HG03565 (cell line): Measurements from ENCODE around the gene PSMF1.
"Not testable (repeated sequence)": the region's sequence is repeated elsewhere in the genome, so short reads cannot be mapped to it uniquely, and the experiment has no call there.

Experiments used
- ATAC-seq: cut with Tn5 transposase; IDR thresholded peaks from one replicate; pipeline ENCODE4 v1.9.1; 2021; ENCODE audit warnings: mild to moderate bottlenecking, moderate library complexity; ENCODE audit not compliant: unreplicated experiment

Gene PSMF1

DNA sequence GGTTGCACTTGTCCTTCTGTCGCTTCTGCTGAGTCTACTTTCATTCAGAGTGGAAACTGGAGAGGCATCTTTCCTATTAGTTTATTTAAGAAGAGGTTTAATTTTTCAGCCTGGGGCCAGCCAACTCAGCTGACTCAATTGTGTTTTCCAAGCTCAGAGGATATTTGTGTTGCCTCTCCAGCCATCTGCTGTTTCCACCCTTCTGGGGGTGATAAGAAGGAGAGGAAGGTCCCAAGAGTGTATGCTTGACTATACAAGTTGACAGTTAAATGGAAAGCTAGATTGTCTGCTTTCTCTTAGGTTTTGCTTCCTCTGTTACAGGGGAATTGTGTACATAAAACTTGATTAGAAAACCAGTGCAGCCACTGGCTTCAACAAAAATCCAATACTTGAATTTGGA, 3.0 kb downstream of the PSMF1 start:
- ATAC-seq: no peak

DNA sequence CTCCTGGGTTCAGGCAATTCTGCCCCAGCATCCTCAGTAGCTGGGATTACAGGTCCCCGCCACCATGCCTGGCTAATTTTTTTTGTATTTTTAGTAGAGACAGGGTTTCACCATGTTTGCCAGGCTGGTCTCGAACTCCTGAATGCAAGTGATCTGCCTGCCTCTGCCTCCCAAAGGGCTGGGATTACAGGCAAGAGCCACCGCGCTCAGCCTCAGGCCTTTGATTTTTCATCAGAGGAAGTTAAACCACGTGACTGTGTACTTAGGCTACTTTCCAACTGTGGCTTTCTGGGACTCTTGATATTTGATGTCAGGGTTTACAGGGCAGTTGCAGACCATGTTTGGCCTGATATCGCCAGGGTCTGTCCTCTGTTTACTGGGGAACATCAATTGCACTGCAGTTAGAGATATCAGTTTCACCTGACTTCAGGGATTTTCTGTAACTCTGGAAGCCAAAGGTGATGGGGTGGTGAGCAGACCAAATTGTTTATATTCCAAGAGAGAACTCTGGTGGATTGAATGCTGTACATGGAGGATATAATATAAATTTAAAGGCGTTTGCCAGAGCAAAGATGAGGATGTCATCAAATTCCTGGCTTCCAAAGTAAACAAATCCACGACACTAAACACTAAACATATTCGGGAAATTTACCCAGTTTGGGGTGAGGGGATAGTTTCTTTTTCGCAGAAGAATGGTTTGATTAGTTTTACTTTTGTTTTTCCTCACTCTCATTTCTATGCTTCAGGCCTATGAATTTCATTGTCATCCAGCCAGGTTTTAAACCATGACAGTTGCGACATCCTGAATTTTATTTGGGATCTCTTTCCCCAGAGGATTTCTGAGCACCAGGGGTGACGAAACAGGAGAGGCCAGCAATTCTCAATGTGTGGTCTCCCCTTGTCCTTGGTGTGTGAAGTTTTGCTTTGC, 4.2 kb downstream of the PSMF1 start:
- ATAC-seq: no peak

DNA sequence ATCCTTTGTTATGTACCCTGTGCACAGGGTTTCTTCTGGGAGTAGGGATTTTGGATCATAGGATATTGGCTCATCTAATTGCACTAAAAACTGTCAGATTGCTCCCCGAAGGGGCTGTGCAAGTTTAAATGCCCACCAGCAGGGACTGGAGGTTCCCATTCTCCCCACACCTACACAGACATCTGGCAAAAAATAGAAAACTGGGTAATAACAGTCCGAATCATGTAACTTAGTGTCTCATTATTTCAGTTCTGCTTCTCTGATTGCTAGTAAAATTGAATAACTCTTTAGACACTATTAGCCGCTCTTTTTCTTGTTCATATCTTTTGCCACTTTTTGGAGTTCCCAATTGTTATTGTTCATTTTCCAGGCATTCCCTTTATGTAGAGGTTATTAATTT, 5.3 kb downstream of the PSMF1 start:
- ATAC-seq: no peak

DNA sequence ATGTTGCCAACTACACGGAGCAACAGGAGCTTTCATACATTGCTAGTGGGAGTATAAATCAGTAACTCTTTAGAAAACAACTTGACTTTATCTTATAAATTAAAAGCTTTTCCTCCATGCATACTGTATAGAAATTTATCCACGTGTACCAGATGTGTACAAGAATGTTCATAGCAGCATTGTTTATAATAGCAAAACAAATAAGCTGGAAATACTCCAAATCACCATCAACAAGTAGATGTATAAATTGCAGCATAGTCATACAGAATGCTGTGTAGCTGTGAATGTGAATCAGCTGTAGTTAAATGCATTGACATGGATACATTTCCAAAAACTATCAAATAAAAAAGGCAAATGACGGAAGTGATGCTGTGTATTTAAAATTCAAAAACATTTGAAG, 6.0 kb downstream of the PSMF1 start:
- no peak for ATAC-seq

DNA sequence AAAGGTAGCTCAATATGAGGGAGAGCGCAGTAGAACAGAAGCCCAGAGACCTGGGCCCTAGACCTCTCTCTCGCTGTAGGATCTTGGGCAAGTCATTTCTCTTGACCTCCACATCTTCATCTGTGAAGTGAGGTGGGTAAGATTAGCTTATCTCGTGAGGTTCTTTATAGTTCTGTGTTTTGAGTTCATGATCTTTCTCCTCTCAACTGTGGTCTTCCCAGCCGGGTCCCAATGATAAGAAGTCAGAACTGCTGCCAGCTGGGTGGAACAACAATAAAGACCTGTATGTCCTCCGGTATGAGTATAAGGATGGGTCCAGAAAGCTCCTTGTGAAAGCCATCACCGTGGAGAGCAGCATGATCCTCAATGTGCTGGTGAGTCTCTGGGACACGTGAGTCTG, 6.9 kb downstream of the PSMF1 start:
- ATAC-seq: no peak

DNA sequence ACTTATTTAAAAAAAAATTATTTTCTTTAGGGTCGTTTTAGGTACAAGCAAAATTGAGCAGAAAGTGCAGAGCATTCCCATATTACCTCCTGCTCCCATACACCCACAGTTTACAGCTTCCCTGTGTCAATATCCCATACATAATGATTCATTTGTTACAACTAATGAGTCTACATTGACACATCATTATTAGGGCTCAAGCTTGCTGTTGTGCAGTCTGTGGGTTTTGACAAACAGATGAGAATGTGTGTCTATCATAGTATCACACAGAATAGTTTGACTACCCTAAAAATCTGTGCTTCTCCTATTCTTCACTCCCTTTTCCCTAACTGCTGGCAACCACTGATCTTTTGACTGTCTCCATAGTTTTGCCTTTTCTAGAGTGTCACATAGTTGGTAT, 9.4 kb downstream of the PSMF1 start:
- no peak for ATAC-seq

DNA sequence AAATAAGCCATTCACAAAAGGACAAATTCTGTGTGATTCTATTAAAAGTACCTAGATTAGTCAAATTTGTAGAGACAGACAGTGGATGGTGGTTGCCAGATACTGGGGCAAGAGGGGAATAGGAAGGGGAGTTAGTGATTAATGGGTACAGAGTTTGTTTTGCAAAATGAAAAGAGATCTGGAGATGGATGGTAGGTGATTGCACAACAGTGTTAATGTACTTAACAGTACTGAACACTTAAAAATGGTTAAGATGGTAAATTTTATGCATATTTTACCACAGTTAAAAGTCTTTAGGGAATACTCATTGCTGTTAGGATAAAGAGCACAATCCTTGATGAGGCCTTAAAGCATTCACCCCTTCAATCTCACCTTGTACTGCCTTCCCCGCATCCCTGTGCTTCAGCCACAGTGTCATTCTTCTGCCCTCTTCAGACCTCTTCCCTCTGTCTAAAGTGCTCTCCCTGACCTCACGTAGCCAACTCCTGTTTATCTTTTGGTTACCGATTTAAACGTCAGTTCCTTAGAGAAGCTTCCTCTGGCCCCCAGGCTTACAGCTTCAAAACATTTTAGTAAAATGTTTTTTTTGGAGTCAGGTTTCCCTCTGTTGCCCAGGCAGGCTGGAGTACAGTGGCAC, 11.8 kb downstream of the PSMF1 start:
- ATAC-seq: no peak

DNA sequence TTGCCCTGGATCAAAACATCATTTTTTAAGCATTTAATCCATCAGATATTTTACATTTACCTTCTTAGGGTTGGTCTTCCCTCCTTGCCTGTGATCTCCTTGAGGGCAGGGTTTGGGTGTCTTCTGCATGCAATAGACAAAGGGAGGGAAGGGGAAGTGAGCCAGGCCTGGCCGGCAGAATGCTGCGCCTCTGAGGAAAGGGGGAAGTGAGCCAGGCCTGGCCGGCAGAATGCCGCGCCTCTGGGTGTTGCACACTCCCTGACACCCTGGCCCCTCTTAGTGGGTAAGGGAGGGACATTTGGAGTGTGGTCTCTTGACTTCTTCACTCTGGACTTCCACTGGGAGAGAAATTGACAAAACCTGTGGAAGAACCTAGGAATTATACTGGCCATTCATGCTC, 12.4 kb downstream of the PSMF1 start:
- no peak for ATAC-seq

DNA sequence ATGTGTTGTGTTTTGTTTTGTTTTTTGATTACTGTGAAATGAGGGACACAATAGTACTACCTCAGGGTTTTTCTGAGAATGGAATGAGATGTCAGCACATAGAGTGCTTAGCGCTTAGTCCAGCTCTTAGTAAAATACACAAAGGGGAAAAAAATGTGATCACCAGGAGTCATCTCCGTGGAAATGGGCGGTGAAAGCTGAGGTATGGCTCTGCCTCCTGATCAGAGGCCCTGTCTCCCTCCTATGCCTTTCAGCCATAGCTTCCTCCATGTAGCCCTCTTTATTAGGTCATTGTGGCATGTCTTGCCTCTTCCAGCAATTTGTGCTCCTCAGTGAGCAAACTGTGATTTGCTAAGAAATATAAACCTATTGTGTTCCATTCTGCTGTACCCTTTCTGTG, 13.0 kb downstream of the PSMF1 start:
- no peak for ATAC-seq

DNA sequence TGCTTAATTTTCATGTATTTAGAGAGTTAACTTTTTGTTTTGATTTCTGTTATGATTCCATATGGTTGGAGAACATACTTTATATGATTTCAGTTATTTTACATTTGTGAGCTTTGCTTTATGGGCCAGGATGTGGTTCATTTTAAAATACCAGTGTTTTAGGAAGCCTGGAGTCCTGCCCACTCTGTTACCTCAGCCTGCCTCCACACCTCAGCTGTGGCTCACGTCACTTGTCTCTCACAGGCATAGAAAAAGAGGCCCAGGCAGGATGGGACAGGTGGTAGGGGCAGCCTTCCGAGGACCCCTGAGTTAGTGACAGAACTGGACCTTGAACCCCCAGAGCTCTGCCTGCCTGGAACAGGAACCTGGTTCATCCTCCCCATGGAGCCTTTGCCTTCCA, 16.0 kb downstream of the PSMF1 start:
- no peak for ATAC-seq

DNA sequence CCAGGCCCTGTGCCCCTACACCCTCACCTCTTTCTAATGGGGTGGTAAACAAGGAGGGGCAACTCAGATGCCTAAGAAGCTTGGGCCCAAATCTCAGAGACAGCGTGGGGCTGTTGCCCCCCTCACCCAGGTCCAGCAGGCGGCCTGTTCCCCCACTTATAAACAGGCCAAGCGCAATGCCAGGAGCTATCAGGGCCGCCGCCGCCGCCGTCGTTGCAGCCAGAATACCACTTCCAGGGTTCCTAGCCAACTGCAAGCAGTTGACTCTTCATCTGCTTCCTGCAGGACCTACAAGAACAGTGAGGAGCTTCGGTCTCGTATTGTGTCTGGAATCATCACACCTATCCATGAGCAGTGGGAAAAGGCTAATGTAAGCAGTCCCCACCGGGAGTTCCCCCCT, 16.4 kb downstream of the PSMF1 start:
- ATAC-seq: no peak

DNA sequence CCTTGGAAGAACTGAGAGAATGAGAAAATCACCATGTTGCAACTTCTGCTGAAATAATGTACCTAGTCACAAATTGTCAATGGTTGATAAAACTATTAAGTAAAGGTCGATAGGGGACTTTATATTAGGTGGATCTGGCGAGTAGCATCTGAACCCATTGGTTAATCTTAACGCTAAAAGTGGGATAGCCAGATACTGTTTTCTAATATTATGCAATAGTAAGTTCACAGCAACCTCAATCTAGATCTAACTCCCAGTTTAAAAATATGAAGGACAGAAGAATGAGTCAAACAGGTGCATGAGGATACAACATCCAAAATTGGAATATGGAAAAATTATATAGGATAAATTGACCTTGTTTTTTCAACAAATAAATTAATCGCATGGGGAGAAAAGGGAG, 18.8 kb downstream of the PSMF1 start:
- no peak for ATAC-seq

DNA sequence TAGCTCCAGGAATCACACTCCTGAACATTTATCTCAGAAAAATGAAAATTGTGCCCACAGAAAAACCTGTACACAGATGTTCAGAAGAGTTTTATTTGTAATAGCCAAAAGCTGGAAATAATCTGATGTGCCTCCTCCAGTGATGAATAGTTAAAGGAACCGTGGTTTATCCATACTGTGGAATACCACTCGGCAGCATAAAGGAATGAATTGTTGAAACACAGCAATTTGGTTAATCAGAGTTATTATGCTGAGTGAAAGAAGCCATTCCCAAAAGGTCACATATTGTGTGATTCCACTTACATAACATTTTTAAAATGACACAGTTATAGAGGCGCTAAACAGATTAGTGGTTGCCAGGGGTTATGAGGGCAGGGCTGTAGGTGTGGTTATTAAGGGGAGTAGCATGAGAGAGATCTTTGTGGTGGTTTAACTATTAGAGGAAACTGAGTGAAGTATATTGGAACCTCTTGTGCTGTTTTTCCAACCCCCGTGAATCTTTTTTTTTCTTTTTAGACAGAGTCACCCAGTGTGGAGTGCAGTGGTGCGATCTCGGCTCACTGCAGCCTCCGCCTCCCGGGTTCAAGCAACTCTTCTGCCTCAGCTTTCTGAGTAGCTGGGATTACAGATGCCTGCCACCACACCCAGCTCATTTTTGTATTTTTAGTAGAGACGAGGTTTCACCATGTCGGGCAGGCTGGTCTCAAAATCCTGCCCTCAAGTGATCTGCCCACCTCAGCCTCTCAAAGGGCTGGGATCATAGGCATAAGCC, 26.2 kb downstream of the PSMF1 start:
- no peak for ATAC-seq

DNA sequence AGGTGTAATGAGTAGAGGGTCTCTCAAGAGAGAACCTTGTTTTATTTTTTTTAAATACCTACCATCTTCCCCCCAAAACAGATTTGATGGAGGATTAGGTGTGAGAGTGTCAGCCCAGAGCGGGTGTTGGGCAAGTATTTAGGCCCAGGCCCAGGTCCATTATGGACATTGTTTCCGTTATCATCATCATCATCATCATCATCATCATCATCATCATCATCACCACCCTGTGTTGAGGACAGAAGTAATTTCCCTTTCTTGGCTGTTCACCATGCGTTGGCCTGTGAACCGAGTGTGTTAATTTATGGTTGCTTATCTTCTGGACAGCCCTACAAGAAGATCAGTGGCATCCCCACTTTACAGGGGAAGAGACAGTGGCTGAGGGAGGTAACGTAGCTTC, 28.6 kb downstream of the PSMF1 start:
- ATAC-seq: no peak

DNA sequence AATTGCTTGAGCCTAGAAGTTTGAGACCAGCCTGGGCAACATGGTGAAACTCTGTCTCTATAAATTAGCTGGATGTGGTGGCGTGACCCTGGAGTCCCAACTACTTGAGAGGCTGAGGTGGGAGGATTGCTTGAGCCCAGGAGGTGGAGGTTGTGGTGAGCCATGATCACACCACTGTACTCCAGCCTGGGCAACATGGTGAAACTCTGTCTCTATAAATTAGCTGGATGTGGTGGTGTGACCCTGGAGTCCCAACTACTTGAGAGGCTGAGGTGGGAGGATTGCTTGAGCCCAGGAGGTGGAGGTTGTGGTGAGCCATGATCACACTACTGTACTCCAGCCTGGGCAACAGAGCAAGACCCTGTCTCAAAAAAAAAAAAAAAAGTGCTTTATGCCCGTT, 31.4 kb downstream of the PSMF1 start:
- not testable (repeated sequence) for ATAC-seq

DNA sequence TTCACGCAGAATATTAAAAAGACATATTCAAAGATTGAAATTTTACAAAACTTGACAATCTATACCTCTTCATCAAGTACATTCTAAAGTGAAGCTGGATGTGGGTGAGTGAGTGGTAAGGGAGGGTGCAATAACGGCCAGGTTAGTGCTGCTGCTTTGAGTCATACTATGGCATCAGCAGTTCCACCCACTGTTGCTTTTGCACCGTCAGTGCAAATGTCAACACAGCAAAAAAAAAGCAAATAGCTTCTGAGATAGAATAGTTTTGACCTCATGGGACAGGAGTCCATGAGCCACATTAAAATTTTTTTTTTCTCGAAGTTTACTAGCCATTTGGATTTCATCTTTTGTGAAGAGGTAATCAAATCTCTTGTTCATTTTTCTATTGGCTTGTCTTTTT, 31.8 kb downstream of the PSMF1 start:
- ATAC-seq: no peak

DNA sequence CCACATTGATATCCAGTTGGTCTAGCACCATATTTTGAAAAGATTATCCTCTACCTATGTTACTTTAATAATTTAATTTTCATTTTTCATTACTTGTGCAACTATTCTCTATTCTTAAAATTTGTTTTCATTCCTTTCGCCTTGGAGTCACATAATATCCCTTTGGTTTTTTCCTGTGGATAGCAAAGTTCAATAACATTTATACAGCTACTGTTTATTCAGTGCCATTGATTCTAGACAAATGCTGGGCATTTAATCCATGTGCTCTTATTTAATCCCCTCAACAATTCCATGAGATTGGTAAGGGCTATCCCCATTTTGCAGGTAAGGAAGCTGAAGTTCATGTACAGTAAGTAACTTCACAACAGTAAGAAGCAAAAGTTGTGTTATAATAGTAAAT, 32.6 kb downstream of the PSMF1 start:
- no peak for ATAC-seq

DNA sequence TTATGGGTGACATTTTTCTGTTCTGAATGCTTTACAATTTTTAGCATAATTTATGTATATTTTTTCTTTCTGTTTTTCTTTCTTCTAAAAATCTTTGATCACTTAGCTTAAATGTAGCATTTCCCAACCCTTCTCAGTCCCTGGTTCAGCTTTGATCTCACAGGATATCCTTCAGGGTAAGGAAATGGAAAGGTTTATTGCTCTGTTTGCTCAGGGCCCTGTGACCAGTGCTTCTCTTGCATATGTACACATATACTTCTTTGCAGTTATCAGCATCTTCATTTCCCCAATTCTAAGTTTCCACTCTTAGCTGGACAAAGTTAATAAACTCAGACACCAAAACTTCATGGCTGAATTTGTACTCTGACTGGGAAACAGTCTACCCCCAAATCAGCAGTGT, 35.8 kb downstream of the PSMF1 start:
- ATAC-seq: no peak

DNA sequence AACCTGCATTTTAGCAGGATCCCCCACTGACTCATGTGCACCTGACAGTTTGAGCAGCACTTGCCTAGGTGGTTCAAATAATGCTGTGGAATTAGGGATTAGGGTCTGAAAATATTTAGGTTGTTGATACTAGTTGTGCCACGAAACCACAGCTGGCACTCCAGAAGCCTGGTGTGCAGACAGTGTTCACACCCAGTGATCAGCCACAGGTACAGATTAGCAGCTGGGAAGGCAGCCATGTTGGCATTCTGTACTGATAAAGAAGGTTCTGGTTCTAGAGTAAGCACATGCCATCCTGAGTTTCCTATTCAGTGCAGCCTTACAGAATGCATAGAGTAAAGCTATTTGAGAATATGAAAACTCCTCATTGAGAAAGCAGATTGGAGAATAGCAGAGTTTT, 36.3 kb downstream of the PSMF1 start:
- ATAC-seq: no peak

DNA sequence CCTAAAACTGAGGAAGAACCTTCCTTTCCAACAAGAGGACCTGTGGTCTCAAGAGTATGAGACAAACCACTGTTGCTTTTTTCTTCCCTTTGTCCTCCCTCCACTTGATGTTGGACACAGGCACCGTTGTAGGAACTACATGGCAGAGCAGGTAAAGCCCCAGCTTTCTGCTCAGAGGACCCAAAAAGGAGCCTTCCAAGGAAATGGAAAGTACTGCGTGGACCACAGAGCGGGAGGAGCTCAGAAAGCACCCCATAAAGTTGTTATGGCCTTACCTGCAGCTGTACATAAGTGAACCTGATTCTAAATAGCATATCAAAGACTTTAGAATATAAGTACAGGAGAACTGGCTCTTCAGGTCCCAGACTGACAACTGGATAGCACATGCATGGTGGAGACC, 36.9 kb downstream of the PSMF1 start:
- ATAC-seq: no peak

DNA sequence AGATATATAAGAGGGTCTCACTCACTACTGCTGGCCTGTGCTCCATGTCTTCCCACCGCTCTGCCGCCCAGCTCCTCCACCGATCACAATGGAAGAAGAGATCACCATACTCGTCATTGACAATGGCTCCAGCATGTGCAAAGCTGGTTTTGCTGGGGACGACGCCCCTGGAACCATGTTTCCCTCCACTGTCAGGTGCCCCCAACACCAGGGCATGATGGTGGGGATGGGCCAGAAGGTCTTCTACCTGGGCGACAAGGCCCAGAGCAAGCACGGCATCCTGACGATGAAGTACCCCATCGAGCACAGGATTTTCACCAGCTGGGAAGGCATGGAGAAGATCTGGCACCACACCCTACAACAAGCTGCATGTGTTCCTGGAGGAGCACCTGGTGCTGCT, 42.1 kb downstream of the PSMF1 start:
- ATAC-seq: no peak

DNA sequence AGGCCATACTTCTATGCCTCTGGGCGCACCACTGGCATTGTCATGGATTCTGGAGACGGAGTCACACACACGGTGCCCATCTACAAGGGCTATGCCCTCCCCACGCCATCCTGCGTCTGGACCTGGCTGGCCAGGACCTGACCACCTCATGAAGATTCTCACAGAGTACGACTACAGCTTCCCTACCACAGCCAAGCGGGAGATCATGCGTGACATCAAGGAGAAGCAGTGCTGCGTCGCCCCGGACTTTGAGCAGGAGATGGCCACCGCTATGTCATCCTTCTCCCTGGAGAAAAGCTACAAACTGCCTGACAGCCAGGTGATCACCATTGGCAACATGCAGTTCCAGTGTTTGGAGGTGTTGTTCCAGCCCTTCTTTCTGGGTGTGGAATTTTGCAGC, 42.6 kb downstream of the PSMF1 start:
- ATAC-seq: no peak
